Skeletal muscle satellite cell (primary cell): ENCODE data around the gene RAPGEF1.
"Not testable (repeated sequence)": the region's sequence is repeated elsewhere in the genome, so short reads cannot be mapped to it uniquely, and the experiment has no call there.

Experiments
- H3K27me3 ChIP-seq: 2 replicates; pipeline ENCODE4 v1.7.0; 2013; ENCODE audit warnings: low read length; ENCODE audit not compliant: control insufficient read depth, insufficient read depth
- H3K36me3 ChIP-seq: 2 replicates; pipeline ENCODE4 v1.7.0; 2013; ENCODE audit warnings: mild to moderate bottlenecking, control low read depth, low read length; ENCODE audit not compliant: insufficient read depth
- H3K4me1 ChIP-seq: 2 replicates; pipeline ENCODE4 v1.7.0; 2013; ENCODE audit warnings: low read length; ENCODE audit not compliant: control insufficient read depth, insufficient read depth
- H3K4me2 ChIP-seq: 2 replicates; pipeline ENCODE4 v1.7.0; 2013; ENCODE audit warnings: mild to moderate bottlenecking, low read length
- H3K4me3 ChIP-seq: 2 replicates; pipeline ENCODE4 v1.7.0; 2013; ENCODE audit warnings: low read length
- H3K9ac ChIP-seq: 2 replicates; pipeline ENCODE4 v1.7.0; 2013; ENCODE audit warnings: mild to moderate bottlenecking, low read depth, low read length, moderate library complexity
- H3K9me3 ChIP-seq: replicated peaks from 2 replicates; pipeline ENCODE4 v1.7.0; 2013; ENCODE audit warnings: mild to moderate bottlenecking, control low read depth, low read length

RAPGEF1 gene

DNA sequence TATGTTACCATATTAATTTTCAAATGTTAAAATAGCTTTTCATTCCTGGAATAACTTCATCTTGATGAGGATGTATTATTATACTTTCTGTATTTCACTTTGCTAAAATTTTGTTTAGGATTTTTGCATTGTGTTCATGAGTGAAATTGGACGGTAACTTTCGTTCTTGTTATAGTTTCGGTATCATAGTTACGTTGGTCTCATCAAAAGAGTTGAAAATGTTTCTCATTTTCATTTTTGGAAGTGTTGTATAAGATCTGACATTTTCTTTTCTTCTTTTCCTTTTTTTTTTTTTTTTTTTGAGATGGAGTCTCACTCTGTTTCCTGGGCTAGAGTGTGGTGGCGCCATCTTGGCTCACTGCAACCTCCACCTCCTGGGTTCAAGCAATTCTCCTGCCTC is 174.5 kb downstream of the RAPGEF1 start:
- peaks cover 5% of the 10 kb centered on the region for H3K36me3 ChIP-seq
- no peaks in the 10 kb centered on the region for H3K9me3 ChIP-seq
- no peaks in the 10 kb centered on the region for H3K27me3 ChIP-seq
- no peak overlapping the region for H3K4me3 ChIP-seq
- no peaks in the 10 kb centered on the region for H3K4me1 ChIP-seq
- no peak overlapping the region for H3K4me2 ChIP-seq
- H3K9ac ChIP-seq: no peak overlapping the region

DNA sequence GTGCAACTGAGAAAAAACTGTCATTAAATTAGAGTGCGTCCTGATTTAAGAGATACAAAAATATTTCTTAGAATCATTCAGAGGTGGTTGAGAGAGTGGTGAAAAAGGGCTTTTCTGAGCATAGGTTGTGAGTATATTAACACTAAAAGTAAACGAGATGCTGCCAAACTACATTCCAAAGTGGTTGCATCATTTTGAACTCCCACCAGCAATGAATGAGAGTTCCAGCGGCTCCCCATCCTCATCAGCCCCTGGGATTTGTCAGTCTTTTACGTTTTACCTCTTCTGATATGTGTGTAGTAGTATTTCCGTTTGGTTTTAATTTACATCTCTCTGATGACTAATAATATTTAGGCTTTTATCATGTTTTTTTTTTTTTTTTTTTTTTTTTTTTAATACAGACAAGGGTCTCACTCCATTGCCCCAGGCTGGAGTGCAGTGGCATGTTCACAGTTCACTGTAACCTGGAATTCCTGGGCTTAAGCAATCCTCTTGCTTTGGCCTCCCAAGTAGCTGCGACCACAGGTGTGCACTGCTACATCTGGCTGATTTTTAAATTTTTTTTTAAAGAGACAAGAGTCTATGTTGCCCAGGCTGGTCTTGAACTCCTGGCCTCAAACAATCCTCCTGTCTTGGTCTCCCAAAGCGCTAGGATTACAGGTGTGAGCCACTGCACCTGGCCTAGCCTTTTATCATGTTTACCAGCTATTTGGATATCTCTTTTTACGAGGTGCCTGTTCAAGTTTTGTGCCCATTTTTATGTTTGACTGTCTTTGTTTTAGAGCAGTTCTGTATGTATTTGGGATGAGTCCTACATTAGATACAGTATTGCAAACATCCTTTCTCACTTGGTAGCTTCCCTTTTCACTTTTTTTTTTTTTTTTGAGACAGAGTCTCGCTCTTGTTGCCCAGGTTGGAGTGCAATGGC is 177.6 kb downstream of the RAPGEF1 start:
- H3K36me3 ChIP-seq: no peaks in the 10 kb centered on the region
- H3K4me3 ChIP-seq: no peak overlapping the region
- H3K9ac ChIP-seq: no peak overlapping the region
- H3K4me1 ChIP-seq: no peaks in the 10 kb centered on the region
- no peaks in the 10 kb centered on the region for H3K9me3 ChIP-seq
- H3K27me3 ChIP-seq: no peaks in the 10 kb centered on the region
- no peak overlapping the region for H3K4me2 ChIP-seq

DNA sequence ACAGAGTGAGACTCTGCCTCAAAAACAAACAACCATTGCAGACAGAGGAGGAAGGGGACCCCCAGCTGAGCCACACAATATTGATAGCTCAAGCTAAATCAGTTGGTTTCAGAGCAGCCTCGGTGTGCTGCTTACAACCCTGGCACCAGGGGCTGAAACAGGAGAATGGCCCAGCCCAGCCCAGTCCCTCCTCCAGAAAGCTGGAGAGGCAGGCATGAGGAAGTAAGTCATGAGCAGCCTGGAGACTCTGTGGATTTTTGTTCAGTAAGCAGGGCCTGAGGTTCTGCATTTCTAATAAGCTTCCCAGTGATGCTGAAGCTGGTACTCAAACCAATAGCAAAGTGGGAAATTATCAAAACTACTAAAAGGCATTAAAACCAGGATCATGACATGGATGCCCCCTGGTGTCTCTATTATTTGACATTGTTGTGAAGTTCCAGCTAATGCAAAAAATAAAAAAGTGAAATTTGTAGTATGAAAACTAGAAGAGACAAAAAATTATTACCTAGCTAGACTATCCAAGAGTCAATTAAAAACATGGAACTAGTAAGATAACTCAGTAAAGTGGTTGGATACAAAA is 180.4 kb downstream of the RAPGEF1 start:
- Histone ChIP-seq H3K9ac (no peak overlapping the region), H3K27me3 (peaks cover 19% of the 10 kb centered on the region), H3K36me3 (no peaks in the 10 kb centered on the region), H3K4me3 (no peak overlapping the region), H3K9me3 (no peaks in the 10 kb centered on the region), H3K4me2 (no peak overlapping the region), H3K4me1 (no peaks in the 10 kb centered on the region)

DNA sequence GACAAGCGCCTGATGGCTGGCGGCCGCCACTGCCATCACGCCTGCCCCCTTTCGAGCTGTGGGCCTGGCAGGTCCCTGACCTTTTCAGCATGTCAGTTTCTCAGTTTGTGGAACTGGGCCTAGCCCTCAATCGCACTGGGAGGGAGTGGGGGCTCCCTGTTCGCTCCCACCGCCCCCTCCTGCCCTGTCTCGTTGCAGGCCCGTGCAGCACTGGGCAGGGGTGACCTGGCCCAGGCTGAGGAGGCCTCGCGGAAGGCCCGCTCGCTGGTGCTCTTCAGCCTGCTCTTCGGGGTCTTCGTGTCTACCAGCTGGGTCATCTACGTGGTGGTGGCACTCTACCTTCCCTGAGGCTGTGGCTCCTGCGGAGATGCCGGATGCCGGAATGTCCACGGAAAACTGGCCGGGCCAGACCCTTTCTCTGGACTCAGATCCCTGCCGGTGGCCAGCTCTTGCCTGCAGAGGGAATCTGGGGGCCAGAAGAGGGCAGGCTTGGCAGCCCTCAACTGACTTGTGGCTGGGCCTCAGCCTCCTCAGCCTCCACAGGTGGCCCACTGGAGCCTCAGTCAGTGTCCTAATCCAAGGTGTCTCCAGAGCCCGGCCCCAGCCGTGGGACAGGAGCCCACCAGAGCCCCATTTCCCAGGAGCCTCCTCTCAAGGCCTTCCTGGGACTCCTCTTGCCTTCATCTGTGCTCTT is 181.9 kb downstream of the RAPGEF1 start:
- Histone ChIP-seq H3K4me1 (no peaks in the 10 kb centered on the region), H3K36me3 (no peaks in the 10 kb centered on the region), H3K4me2 (no peak overlapping the region), H3K9me3 (no peaks in the 10 kb centered on the region), H3K27me3 (peaks cover 32% of the 10 kb centered on the region), H3K9ac (no peak overlapping the region), H3K4me3 (no peak overlapping the region)

DNA sequence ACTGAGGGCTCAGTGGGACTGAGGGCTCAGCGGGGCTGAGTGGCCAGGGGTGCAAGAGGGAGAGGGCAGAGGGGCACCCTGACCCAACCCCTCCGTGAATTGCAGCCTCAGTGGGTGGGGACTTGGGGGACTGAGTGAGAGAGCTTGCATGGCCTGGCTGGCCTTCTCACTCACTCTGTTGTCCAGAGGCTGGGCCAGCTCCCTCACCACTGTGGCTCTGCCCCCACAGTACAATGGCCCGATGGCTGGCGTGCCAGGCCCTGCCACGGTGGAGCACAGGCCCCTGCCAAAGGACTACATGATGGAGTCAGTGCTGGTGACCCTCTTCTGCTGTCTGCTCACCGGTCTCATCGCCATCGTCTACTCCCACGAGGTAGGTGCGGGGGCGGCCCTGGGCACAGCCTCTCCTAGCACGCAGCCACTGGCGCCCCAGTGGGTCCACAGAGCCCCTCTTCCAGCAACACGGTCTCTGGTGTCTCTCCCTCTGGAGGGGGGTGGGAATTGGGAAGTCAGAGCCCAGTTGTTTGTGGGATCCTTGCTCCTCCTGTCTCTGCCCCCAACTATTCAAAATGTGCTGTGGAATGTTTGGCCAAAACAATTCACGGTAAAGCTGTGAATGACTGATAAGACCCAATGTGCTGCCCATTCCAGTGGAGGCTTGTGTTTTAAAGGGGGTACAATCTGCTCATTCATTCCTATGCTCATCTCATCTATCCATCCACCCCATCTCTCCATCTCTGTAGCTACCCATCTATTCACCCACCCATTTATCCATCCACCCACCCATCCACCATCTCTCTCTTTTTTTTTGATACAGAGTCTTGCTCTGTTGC is 183.8 kb downstream of the RAPGEF1 start:
- no peaks in the 10 kb centered on the region for H3K36me3 ChIP-seq
- no peaks in the 10 kb centered on the region for H3K9me3 ChIP-seq
- no peaks in the 10 kb centered on the region for H3K4me1 ChIP-seq
- no peak overlapping the region for H3K4me2 ChIP-seq
- H3K9ac ChIP-seq: no peak overlapping the region
- H3K4me3 ChIP-seq: no peak overlapping the region
- H3K27me3 ChIP-seq: peaks cover 38% of the 10 kb centered on the region

DNA sequence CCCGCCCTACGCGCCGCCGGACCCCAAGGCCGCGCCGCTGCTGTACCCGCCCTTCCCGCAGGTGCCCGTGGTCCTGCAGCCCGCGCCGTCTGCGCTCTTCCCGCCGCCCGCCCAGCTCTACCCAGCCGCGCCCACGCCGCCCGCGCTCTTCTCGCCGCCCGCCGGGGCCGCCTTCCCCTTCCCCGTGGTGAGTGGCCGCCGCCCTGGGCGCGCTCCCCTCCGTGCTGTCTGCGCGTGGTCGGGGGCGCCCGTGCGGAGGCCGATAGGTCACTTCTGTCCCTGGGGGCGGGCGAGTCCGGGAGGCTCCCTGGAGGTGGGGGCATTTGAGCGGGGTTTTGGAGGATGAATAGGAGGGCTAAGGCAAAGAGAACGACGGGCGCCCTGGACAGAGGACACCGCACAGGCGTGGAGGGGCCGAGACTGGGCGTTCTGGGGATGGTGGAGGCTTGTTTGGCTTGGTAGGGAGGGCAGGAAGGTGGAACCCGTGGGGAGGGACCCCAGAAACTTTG is 185.0 kb downstream of the RAPGEF1 start:
- no peaks in the 10 kb centered on the region for H3K36me3 ChIP-seq
- peaks cover 44% of the 10 kb centered on the region for H3K27me3 ChIP-seq
- H3K4me1 ChIP-seq: no peaks in the 10 kb centered on the region
- H3K9me3 ChIP-seq: no peaks in the 10 kb centered on the region
- H3K4me3 ChIP-seq: no peak overlapping the region
- no peak overlapping the region for H3K4me2 ChIP-seq
- H3K9ac ChIP-seq: no peak overlapping the region

DNA sequence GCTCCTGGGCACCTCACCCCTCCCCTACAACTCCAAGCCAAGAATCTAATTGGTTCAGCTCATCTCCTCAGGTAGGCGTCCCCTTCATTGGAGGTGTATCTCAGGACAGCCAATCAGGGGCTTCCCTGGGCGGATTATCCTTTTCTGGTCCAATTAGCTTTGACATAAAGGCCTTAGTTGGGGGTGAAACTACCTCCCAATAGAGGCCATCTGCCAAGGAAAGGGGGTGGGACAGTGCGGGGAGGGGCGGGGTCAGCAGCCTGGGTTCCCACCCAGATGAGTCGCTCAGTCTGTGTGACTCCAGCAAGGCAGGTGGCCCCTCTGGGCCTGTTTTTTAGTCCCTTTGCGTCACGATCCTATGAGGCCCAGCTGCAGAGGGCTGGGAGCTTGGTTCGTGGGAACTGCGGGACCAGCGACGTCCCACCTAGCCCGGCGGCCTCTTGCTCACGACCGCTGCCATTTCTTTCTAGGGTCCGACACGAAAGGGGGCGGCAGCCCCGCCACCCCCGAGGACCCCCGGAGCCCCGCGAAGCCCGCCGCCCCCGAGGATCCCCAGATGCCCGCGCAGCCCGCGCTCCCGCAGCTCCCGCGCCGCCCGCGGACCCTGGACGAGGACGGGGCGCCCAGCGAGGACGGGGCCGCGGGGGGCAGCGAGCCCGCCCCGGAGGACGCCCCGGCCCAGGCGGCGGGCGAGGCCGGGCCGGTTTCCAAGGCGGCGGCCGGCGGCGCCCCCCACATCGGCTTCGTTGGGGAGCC is 185.6 kb downstream of the RAPGEF1 start:
- no peaks in the 10 kb centered on the region for H3K9me3 ChIP-seq
- H3K4me3 ChIP-seq: no peak overlapping the region
- H3K36me3 ChIP-seq: no peaks in the 10 kb centered on the region
- H3K9ac ChIP-seq: no peak overlapping the region
- no peaks in the 10 kb centered on the region for H3K4me1 ChIP-seq
- H3K4me2 ChIP-seq: no peak overlapping the region
- H3K27me3 ChIP-seq: peaks cover 49% of the 10 kb centered on the region

DNA sequence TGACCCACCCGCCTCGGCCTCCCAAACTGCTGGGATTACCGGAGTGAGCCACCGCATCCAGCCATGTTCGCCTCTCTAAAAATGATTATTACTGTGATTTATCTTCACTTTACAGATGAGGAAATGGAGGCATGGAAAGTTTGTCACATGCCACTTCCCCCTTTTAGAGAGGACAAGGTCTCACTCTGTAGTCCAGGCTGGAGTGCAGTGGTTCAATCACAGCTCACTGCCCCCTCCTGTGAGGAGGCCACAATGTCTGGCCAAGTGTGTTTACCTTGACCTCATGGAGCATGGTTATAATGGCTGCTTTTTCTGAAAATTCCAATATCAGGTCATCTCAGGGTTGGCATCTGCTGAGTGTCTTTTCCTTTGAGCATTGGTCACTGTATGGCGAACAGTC is 187.8 kb downstream of the RAPGEF1 start:
- H3K4me3 ChIP-seq: no peak overlapping the region
- peaks cover 65% of the 10 kb centered on the region for H3K27me3 ChIP-seq
- H3K9ac ChIP-seq: no peak overlapping the region
- H3K4me1 ChIP-seq: no peaks in the 10 kb centered on the region
- H3K4me2 ChIP-seq: no peak overlapping the region
- no peaks in the 10 kb centered on the region for H3K9me3 ChIP-seq
- H3K36me3 ChIP-seq: no peaks in the 10 kb centered on the region

DNA sequence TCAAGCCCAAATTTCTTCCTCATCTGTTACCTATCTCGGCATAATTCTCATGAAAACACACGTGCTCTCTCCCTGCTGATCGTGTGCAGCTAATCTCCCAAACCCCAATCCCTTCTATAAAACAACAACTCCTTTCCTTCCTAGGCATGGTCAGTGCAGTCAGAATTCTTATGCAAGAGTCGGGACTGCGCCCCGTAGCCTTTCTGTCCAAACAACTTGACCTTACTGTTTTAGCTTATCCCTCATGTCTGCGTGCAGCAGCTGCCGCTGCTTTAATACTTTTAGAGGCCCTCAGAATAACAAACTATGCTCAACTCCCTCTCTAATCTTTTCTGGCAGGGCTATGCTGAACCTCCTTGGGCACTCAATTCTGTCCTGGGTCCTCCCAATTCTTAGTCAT is 189.4 kb downstream of the RAPGEF1 start:
- H3K4me1 ChIP-seq, H3K4me2 ChIP-seq, H3K4me3 ChIP-seq, H3K36me3 ChIP-seq, H3K9me3 ChIP-seq, H3K9ac ChIP-seq: not testable (repeated sequence)
- H3K27me3 ChIP-seq: peaks cover 67% of the 10 kb centered on the region

DNA sequence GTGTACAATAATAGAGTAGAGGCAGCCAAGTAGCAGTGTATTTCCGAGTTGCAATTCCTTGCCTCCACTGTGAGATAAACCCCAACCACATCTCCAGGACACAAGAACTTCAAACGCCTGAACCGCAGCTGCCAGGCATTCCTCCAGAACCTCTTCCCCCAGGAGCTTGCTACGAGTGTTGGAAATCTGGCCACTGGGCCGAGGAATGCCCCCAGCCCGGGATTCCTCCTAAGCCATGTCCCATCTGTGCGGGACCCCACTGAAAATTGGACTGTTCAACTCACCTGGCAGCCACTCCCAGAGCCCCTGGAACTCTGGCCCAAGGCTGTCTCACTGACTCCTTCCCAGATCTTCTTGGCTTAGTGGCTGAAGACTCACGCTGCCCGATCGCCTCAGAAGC is 190.7 kb downstream of the RAPGEF1 start:
- not testable (repeated sequence) for H3K4me1 ChIP-seq, H3K4me3 ChIP-seq, H3K9me3 ChIP-seq, H3K9ac ChIP-seq, H3K36me3 ChIP-seq, H3K4me2 ChIP-seq
- H3K27me3 ChIP-seq: peaks cover 71% of the 10 kb centered on the region
